Measurements from ENCODE around the gene KHSRP. TPM values are rescaled to one million over a fixed set of nuclear protein-coding genes. Genes with fewer than 3 reads are reported as not detected.

Gene KHSRP
- total and polyA plus RNA-seq, 2 of the 13 experiments (the other 11 are each of a cell fraction or from before 2014, with no cell fraction given), result 72.1 to 129 TPM

GRCh38 chr19:6424939-6425731, 524 bp upstream of the KHSRP start (continued):
- TF ChIP-seq CEBPZ (IDR thresholded peaks at IDR 0.05; ENCODE audit: low read length) (peak; percentile 97), PCBP2 (optimal IDR thresholded peaks at IDR 0.05; ENCODE audit: low read depth, low read length, poor library complexity, severe bottlenecking) (no peak), ZNF234 (CRISPR knock-in tag; conservative IDR thresholded peaks at IDR 0.05) (no peak), JUN (CRISPR knock-in tag; IDR thresholded peaks at IDR 0.05) (0 out of 2 replicates have a peak, but pooled peaks have one; percentile 49), AHR (CRISPR knock-in tag; IDR thresholded peaks at IDR 0.05) (0 out of 2 replicates have a peak, but pooled peaks have one; percentile 37), NCOA1 (CRISPR knock-in tag; IDR thresholded peaks at IDR 0.05) (no peak), ZNF891 (CRISPR knock-in tag; IDR thresholded peaks at IDR 0.05) (peak; percentile 78; the same call in 1 of the 2 replicates), ZNF687 (CRISPR knock-in tag; IDR thresholded peaks at IDR 0.05) (peak; percentile 98), NFYB (CRISPR knock-in tag; IDR thresholded peaks at IDR 0.05) (peak; percentile 94), NFYC (CRISPR knock-in tag; IDR thresholded peaks at IDR 0.05) (peak; percentile 90), GFI1 (CRISPR knock-in tag; IDR thresholded peaks at IDR 0.05; ENCODE audit: borderline replicate concordance) (peak; percentile 89; the same call in 1 of the 2 replicates), ZNF580 (CRISPR knock-in tag; IDR thresholded peaks at IDR 0.05; ENCODE audit: borderline replicate concordance, low read depth) (peak; percentile 21; the same call in 1 of the 2 replicates), ZGPAT (CRISPR knock-in tag; IDR thresholded peaks at IDR 0.05) (peak; percentile 40; the same call in 1 of the 2 replicates), XRCC5 (optimal IDR thresholded peaks at IDR 0.05; ENCODE audit: low read length) (peak; percentile 35), ZNF639 (CRISPR knock-in tag; conservative IDR thresholded peaks at IDR 0.05) (no peak), IRF9 (CRISPR knock-in tag; IDR thresholded peaks at IDR 0.05; ENCODE audit: borderline replicate concordance) (peak; percentile 48; the same call in 1 of the 2 replicates)
